ENCODE results near the gene SNU13. TPM values are rescaled to one million over a fixed set of nuclear protein-coding genes. Genes with fewer than 3 reads are reported as not detected.

SNU13 gene
- total RNA-seq, 1 experiment from 2014 or later, result 223 TPM

GRCh38 chr22:41659941-41660340 lies 28.7 kb downstream of the SNU13 start:
- Histone ChIP-seq H3K27ac (ENCODE audit: low read depth, low read length, poor library complexity, severe bottlenecking) (no peak overlapping the region), H3K9me3 (ENCODE audit: low read depth, low read length, poor library complexity, severe bottlenecking) (no peaks in the 10 kb centered on the region), H3K36me3 (ENCODE audit: insufficient read depth, low read length, poor library complexity, severe bottlenecking) (peaks cover 88% of the 10 kb centered on the region), H3K4me3 (ENCODE audit: low read depth, low read length, poor library complexity, severe bottlenecking) (no peak overlapping the region), H3K27me3 (replicated peaks; ENCODE audit: insufficient read depth, low read depth, low read length, poor library complexity) (no peaks in the 10 kb centered on the region), H3K4me1 (ENCODE audit: insufficient read depth, low read length, poor library complexity, severe bottlenecking) (peaks cover 15% of the 10 kb centered on the region)
- BruUV-seq (replicated peaks), result no TSS peak
- intact Hi-C loops (cut with micrococcal nuclease; ENCODE audit: unreplicated experiment), result no loop called here
- ChIA-PET CTCF (no interaction called here), POLR2A (ENCODE audit: low non-redundant PET) (no interaction called here)
- DNase-seq (ENCODE audit: low spot score), result no peak
- TF ChIP-seq EZH2 (IDR thresholded peaks at IDR 0.05; ENCODE audit: borderline replicate concordance, low read depth, low read length, poor library complexity, severe bottlenecking) (no peak), CTCF (conservative IDR thresholded peaks at IDR 0.05; ENCODE audit: low read depth, low read length) (no peak)

- H3K9me3 ChIP-seq (ENCODE audit: low read depth, low read length, poor library complexity, severe bottlenecking), result no peaks in the 10 kb centered on the region
- no peaks in the 10 kb centered on the region for H3K27me3 ChIP-seq (replicated peaks; ENCODE audit: insufficient read depth, low read depth, low read length, poor library complexity)
- peaks cover 15% of the 10 kb centered on the region for H3K4me1 ChIP-seq (ENCODE audit: insufficient read depth, low read length, poor library complexity, severe bottlenecking)
- ChIA-PET POLR2A (ENCODE audit: low non-redundant PET) (interaction anchor here (0.5 kb wide), 1 partner anchor 531 kb away, joined by 3 read pairs; no protein-coding TSS in a partner anchor), CTCF (no interaction called here)
- DNase-seq (ENCODE audit: low spot score), result no peak
- no peak overlapping the region for H3K4me3 ChIP-seq (ENCODE audit: low read depth, low read length, poor library complexity, severe bottlenecking)
- TF ChIP-seq EZH2 (IDR thresholded peaks at IDR 0.05; ENCODE audit: borderline replicate concordance, low read depth, low read length, poor library complexity, severe bottlenecking) (no peak), CTCF (conservative IDR thresholded peaks at IDR 0.05; ENCODE audit: low read depth, low read length) (no peak)
- peaks cover 93% of the 10 kb centered on the region for H3K36me3 ChIP-seq (ENCODE audit: insufficient read depth, low read length, poor library complexity, severe bottlenecking)
- H3K27ac ChIP-seq (ENCODE audit: low read depth, low read length, poor library complexity, severe bottlenecking), result no peak overlapping the region
- BruUV-seq (replicated peaks), result no TSS peak
- intact Hi-C loops (cut with micrococcal nuclease; ENCODE audit: unreplicated experiment), result no loop called here
These were observed 29.8 kb downstream of the SNU13 start for GRCh38 chr22:41658869-41659268.

GRCh38 chr22:41657709-41658108 lies 31.0 kb downstream of the SNU13 start:
- TF ChIP-seq EZH2 (IDR thresholded peaks at IDR 0.05; ENCODE audit: borderline replicate concordance, low read depth, low read length, poor library complexity, severe bottlenecking), result no peak
- no peak for TF ChIP-seq CTCF (conservative IDR thresholded peaks at IDR 0.05; ENCODE audit: low read depth, low read length)
- Histone ChIP-seq H3K9me3 (ENCODE audit: low read depth, low read length, poor library complexity, severe bottlenecking) (no peaks in the 10 kb centered on the region), H3K36me3 (ENCODE audit: insufficient read depth, low read length, poor library complexity, severe bottlenecking) (peaks cover 94% of the 10 kb centered on the region), H3K27ac (ENCODE audit: low read depth, low read length, poor library complexity, severe bottlenecking) (peak overlapping the region; percentile 57), H3K27me3 (replicated peaks; ENCODE audit: insufficient read depth, low read depth, low read length, poor library complexity) (no peaks in the 10 kb centered on the region), H3K4me3 (ENCODE audit: low read depth, low read length, poor library complexity, severe bottlenecking) (no peak overlapping the region), H3K4me1 (ENCODE audit: insufficient read depth, low read length, poor library complexity, severe bottlenecking) (peaks cover 15% of the 10 kb centered on the region)
- intact Hi-C loops (cut with micrococcal nuclease; ENCODE audit: unreplicated experiment), result no loop called here
- no peak for DNase-seq (ENCODE audit: low spot score)
- ChIA-PET CTCF (no interaction called here), POLR2A (ENCODE audit: low non-redundant PET) (no interaction called here)
- BruUV-seq (replicated peaks), result no TSS peak
